GM19395 (cell line): ENCODE data around the gene FOXN3.

Experiments
- ATAC-seq: cut with Tn5 transposase; IDR thresholded peaks from one replicate; pipeline ENCODE4 v1.9.1; 2021; ENCODE audit warnings: mild to moderate bottlenecking, moderate library complexity; ENCODE audit not compliant: unreplicated experiment

FOXN3 gene

DNA sequence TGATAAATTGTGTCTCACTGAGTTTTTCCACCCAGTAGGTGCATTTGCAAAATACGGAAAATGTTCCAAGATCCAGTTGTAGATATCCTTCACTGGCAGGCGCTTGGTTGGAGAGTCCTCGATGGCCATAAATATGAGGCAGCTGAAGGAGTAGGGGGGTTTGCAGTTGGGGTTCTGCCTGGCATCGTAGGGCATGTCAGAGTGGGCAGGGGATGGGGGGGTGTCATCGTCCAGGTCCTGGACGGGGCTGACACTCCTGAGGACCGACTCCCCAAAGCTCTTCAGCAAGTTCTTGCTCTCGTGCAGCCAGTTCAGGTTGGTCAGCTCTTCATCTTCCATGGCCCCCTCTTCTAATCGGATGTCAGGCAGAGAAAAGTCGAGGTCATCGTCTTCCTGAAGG, 5.1 kb downstream of the FOXN3 start:
- no peak for ATAC-seq

DNA sequence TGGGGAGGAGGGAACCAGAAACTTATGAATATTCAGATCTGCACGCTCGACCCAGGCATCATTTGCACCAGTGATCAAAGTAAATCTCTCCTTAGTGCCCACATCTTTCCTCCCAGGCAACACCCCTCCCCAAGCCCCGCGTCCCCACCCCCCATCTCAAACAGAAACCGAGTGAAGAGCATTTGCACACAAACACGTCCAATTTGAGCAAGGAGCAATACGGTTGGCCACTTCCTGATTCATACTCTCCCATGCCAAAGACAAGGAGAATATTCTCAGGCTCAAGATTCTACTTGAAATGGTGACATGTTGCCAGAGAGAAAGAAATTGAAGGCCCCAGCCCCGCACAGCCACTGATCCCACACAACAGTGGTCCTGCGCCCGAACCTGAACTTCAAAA, 7.1 kb downstream of the FOXN3 start:
- ATAC-seq: no peak

DNA sequence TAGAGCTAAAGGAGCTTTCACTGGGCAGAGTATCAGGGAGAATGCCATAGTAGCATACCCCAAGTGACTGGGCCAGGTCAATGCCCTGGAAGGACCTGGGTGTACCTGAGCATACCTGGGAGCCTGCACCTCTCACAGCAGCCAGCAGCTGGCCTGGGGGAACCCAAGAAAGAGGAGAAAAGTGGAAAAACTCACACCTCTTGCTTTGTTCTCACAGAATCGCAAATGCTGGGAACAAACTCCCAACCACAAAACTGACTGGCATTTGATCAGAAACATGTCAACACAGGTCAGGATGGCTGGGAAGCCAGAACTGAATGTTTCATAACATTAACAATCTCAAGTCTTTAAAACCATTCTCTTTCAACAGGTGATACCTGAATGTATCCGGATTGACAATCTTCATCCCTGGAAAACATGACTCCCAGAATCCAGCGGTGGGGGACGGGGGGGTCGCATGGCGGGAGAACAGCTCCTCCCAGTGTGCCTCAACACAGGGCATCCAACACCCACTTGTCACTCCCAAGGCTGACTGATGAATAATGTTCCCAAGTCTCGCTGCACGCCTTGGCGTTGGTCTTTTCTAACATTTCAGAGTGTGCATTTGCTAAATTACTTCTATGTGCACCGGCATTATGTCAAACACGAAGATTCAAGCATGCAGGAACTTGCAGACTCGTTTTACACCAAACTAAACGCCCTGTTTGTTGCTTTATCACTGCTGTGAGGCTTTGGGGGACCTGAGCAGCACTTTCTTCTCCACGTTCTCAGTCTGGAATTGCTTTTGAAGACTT, 7.9 kb downstream of the FOXN3 start:
- ATAC-seq: no peak

DNA sequence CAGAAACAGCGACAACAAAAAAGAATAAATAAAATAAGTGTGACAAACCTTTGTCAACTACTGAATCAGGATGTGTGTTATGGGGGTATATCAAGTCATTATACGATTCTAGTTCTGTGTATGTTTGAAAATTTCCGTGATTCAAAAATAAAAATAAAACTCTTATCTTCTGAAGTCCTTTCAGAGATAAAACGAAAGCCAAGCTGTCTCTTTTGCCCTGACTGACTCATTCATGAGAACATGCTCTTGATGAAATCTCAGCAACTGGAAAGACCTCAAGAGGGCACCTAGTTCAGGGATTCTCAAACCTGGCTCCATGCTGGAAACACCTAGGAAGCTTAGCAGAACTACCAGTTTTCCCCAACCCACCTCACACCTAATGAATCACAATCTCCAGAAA, 9.2 kb downstream of the FOXN3 start:
- ATAC-seq: no peak

DNA sequence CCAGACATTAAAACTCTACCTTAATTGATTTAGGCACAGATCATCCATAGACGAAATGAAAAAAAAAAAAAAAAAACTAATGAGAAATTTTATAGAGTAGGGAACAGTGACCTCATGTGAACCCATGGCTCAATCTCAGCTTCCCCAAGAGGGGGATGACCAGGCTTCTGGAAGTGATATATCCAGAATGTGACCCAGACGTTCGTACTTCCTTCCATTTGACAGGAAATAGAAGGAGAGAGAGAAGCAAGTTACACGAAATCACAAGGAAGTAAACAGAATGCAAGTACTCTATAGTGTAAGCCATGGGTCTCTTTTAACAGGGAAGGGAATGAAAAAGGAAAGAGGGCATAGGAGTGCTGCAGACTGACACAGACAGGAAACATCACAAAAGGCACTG, 10.1 kb downstream of the FOXN3 start:
- ATAC-seq: no peak

DNA sequence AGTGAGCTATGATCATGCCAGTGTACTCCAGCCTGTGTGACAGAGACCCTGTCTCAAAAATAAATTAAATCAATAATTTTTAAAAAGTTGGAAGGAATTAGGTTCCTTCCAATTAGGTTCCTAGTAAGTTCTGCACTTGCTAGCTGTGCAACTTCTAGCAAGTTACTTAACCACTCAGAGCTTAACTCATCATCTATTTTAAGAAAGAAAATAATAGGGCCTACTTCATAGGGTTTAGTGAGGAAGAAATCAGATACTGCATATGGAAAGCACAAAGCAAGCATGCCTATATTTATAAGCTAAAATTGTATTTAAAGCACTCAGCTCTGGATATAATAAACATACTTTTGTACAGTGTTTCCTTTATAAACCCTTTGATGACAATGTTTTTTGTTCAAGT, 10.7 kb downstream of the FOXN3 start:
- no peak for ATAC-seq

DNA sequence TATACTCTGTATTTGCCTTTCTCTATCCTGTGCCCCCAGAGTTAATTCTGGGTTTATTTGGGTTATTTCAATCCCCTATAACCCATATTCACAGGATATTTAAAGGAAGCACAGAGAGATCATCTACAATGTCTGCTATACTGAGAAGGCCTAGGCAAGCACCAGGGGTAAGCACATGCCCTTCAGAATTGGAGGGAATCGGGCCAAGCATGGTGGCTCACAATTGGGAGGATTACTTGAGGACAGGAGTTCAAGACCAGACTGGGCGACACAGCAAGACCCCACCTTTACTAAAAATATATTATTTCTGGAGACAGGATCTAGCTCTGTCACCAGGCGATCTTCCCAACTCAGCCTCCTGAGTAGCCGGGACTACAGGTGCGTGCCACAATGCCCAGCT, 11.3 kb downstream of the FOXN3 start:
- ATAC-seq: no peak

DNA sequence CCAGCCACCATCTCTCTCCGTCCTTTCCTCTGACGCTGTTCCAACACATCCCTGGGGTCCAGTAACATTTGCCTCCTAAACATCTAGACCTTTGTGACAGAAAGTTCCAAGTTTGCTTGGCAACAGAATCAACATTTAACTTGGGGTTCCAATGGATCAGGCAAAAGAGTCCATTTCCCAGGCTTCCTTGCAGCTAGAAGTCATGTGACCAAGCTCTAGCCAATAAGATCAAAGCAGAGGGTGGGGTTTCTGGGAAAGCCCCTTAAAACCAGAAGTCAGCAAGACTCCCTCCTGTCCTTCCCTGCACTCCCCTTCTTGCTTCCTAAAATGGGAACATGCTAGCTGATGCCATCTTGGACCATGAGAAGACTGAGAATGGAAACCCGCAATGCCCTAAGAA, 14.7 kb downstream of the FOXN3 start:
- no peak for ATAC-seq

DNA sequence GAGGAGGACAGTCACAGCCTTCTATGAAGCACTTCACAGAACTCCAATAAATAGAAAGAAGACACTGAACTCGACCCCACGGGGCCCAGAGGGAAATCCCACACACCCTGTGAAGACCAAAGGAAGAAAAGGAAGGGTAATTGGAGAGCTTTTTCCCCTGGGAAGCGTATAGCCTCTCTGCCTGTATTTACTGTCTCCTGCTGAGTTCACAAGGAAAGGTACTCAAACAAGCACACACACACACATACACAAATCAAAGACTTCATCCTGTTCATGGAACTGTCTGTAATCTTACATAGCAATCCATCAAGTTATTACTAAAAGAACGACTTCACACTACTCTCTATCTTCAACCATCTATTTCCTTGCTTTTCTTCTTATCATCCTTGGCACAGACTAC, 15.3 kb downstream of the FOXN3 start:
- no peak for ATAC-seq

DNA sequence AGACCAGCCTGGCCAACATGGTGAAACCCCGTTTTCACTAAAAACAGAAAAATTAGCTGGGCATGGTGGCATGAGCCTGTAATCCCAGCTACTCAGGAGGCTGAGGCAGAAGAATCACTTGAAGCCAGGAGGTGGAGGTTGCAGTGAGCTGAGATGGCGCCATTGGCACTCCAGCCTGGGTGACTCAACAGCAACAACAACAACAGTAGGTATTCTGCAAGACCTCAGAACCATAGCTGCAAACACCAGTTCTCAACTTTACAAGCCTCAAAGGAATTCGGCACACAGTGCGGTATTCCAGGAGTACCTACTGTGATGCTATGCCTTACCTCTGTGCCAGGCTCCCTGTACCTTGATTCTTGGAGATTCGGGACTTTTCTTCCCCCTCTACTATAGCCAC, 15.8 kb downstream of the FOXN3 start:
- no peak for ATAC-seq

DNA sequence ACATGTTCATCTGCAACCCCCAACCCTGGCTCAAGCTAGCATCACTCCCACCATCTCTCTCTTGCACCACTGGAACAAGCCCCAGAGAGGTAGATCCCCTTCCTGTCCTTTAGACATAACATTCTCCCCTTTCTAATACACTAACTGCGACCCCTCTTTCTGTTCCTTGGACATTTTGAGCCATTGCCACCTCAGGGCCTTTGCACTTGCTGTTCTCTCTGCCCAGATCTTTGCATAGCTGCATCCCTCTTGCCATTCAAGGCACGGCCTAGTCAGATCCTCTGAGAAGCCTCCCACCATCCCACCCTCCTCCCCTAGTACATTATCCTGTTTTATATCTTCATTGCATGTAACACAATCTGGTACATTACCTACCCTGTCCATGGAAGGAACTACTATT, 16.5 kb downstream of the FOXN3 start:
- ATAC-seq: no peak

DNA sequence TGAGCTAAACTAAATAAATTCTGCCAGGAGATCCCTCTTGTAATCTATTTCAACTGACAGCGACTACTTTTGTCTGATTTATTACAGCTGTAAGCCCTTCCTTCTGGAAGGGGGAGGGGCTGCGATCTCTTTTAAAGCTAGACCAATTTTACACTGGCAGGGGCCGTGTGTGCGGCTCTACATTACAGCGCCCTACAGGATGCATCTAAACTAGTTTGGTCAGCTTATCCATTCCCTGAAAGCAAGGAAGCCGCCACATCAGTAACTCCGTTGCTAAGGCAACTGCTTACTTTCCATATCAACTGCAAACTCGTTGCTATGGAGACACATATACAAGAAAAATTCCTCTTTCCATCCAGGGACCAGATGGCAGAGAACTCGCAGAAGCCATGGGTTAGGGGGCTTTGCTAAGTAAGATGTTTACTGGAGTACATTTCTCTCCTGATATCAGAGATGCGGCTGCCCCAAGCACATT, 17.4 kb downstream of the FOXN3 start:
- ATAC-seq: no peak

DNA sequence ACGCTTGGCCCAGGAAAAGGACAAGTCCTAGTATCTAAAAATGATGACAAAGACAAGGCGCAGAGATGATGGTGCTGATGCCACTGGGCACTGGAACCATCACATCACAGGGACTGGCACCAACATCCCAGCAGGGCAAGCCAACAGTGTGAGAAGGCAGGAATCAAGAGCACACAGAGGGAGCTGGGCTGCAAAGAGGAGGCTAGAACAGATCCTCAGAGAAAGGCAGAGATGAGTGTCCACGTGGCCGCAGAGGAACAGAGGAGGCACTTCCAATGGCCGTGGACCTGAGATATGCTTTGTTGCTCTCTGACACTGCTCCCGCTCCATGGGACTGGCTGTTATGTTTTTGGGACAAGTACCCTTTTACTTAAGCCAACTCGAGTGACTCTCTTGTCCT, 17.9 kb downstream of the FOXN3 start:
- ATAC-seq: no peak

DNA sequence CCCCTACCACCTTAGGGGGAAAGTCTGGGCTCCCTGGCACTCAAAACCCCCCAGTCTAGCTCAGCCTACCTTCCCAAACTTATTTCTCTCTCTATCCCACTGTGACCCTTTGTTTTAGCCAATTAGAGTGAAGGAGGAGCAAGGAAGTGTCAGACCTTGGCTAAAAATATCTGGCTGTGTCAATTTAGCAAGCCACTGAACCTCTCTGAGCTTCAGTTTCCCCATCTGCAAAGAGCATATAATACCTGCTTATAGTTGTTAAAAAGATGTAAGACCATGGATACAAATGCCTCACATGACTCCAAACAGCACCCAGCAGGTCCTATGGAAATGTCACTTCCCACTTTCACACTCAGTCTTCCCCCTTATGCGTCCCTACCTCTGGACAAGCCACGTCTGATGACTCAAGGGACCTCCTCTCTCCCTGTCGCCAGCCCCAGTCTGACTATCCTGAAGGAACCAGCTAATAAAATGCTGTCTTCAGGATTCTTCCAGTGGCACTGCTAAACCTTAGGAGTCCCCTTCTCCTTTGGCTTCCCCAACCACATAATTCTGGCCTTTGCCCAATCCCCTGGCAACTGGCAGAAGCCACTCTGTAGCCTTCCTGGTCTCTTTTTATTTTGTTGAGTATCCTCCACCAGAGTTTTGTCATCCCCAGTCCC, 19.3 kb downstream of the FOXN3 start:
- ATAC-seq: no peak

DNA sequence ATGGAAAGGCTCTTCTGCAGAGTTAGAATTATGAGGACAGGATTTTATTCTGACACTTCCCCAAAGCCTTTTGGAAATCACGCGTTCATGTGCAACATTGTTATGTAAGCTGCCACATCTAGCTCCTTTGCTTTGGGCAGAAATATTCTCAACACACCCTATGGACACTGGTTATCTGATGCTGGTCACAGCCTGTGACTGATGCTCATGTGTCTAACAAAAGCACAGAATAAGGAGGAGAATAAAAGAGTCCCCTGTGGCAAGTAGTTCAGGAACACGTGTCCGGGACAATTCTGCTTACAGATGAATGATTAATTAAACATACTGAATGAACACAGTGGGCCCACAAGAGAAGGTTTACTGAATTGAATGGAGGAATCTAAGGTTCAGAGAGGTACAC, 22.1 kb downstream of the FOXN3 start:
- no peak for ATAC-seq

DNA sequence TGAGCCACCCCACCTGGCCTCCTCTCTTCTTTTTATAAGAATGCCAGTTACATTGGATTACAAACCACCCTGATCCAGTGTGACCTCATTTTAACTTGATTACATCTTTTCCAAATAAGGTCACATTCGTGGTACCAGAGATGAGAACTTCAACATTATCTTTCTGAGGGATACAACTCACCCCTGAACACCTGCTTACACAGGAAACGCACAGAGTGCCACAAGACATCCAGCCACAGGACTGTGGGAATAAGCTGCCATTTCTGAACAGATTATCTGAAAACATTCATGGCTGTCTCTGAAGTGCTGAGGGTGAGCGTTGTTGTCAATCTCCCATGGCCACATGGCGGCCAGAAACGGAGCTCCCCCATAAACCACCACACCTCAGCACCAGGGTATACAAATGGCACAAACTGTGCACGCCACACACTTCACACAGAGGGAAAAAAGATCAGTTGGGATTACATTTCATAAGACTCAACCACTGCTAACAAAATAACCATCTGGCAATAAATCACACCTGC, 23.7 kb downstream of the FOXN3 start:
- ATAC-seq: no peak

DNA sequence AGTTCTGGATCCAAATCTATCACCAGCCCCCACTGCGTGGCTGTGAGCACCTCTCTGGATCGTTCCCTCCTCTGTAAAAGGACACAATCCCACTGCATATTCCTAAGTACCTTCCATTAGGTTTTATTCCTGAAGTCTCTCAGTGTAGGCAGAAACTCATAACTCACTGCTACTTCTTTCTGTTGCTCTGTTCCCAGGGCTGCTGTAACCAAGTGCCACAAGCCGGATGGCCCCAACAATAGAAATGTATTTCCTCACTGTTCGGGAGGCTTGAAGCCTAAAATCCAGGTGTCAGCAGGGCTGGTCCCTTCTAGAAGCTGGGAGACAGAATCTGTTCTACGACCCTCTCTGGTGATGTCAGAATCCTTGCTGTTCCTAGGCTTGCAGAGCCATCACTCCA, 24.9 kb downstream of the FOXN3 start:
- no peak for ATAC-seq

DNA sequence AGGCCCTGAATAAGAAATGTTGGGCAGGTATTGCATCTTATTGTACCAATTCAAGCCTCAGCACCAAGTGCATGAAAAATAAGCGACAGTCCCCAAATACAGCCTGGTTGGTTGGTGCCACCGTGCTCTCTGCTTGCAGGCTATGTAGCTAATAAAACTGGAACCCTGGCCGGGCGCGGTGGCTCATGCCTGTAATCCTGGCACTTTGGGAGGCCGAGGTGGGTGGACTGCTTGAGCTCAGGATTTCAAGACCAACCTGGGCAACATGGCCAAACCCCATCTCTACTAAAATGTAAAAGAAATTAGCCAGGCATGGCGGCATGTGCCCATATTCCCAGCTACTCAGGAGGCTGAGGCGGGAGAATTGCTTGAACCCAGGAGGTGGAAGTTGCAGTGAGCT, 25.5 kb downstream of the FOXN3 start:
- ATAC-seq: no peak

DNA sequence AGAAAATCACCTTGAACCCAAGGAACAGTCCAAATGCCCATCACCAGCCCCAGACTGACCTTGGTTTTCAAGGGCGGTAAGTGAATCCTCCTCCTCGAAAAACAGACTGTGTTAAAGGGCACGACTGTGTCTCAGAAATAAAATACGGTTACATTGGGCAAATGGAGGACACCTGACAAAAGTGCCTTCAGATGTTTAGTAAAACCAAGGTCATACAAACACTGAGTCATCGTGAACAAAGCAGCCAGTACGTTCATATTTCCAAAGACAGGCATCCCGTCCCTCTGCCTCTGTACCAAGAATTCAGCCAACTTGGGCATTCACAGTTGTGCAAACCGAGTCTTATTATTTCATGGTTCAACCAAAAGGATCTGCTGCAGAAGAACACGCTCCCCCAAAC, 25.9 kb downstream of the FOXN3 start:
- ATAC-seq: no peak

DNA sequence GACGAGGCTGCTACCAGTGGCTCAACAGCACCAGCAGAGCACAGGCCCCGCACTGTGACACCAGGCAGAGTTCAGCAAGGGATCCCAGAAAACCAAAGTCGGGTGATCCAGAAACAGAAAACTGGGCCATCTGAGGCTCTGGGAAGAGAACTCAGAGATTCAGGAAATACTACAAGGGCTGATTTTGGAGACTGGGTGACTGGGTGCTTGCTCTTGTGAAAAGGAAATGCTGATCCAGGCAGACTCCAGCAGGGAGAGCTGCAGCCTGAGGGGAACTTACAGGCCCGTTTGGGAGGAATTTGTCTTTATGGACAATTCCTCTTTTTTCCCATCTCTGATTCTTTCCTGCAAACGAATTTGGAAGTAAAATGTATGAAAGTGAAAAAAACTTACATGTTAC, 28.2 kb downstream of the FOXN3 start:
- ATAC-seq: no peak

DNA sequence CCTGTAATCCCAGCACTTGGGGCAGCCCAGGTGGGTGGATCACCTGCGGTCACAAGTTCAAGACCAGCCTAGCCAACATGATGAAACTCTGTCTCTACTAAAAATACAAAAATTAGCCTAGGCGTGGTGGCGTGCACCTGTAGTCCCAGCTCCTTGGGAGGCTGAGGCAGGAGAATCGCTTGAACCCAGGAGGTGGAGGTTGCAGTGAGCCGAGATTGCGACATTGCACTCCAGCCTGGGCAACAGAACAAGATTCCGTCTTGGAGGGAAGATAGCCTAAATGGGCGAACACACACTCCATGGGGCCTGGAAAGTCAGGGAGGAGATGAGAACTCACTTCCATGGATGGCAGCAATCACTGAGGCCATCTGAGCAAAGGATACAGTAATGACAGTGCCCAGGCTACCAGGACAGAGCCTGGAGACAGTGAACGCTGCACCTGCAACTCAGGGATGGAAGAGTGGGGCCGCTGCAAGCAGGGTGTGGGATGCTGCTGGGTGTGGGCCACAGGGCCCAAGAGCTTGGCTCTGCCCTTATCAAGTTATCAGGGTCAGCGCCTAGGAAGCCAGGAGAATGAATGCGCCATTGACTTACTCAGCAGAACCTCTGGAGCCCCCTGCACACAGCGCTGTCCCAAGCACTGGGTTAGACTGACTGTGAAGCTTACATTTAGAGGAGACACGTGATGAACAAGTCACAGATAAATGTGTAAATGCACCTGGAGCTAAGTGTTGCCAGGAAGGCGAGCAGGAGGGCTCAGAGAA, 28.9 kb downstream of the FOXN3 start:
- ATAC-seq: no peak
